Activated CD8-positive, alpha-beta memory T cell treated with anti-CD3 and anti-CD28 coated beads, Interleukin-2, amount 50 U/mL, for 1 hour (primary cell): ENCODE data around the gene SLC39A11.
"Not testable (repeated sequence)": the region's sequence is repeated elsewhere in the genome, so short reads cannot be mapped to it uniquely, and the experiment has no call there.

ENCODE experiments used
- DNase-seq: peaks from one replicate; pipeline ENCODE4 v3.0.0-alpha.2; 2020; ENCODE audit errors: extremely low read depth

The SLC39A11 gene

DNA sequence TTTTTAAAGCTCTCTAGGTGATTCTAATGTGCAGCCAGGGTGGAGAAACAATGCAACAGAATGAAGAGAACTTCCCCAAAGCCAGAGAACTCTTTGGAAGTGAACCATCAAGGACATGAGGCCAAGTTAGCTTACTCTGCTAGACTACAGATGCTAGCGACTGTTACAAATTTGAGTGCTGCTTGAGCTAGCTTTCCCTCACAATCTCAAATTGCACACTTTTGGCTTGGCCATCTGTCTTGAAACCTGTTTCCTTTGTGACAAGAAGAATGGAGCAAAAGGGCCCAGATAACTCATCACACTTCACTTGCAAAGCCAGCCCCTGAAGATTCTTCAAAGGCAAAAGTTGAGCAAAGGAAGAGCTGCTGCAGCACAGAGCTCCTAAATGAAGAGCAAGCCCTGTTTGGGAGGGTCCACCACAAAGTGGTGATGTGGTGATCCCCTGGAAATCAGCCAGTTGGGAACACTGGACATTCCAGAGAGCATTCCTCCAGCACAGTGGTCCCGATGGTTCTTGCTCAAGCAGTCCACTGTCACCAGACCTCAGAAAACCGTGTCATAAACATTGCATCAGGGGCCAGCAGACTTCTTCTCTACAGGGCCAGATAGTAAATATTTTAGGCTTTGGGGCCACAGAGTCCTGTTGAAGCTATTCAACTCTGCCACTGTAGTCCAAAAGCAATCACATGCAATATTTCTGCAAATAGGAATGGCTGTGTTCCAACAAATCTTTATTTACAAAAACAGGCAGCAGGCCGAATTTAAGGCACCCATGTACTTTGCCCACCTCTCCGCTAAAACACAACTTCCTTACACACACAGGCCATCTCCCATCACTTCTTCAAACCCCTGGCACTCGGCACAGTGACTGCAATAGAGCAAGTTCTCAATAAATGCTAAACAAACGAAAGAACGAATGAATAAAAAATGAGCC is 21.2 kb downstream of the SLC39A11 start:
- DNase-seq = no peak

DNA sequence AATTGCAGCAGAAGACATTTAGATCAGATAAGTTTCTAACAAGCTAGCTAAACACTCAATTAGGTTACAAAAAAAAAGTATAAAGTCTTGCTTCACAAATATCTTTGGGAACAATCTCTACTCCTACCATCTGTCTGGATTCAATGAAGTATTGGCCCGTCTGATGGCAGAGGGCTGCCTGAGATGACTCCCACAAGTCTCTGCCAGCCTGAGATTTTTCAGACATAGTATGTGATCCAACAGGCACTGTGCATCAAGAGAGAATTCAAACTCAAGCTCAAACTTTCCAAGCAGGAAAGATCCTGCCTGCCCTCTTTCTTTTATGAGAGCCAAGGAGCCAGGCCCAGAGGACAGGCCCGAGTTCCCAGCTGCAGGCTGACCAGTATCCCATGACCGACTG is 22.6 kb downstream of the SLC39A11 start:
- no peak for DNase-seq

- no peak for DNase-seq
Observed at GRCh38 chr17:73069164-73069770, 23.2 kb downstream of the SLC39A11 start.

- no peak for DNase-seq
Observed at GRCh38 chr17:73068322-73069153, 23.9 kb downstream of the SLC39A11 start.

DNA sequence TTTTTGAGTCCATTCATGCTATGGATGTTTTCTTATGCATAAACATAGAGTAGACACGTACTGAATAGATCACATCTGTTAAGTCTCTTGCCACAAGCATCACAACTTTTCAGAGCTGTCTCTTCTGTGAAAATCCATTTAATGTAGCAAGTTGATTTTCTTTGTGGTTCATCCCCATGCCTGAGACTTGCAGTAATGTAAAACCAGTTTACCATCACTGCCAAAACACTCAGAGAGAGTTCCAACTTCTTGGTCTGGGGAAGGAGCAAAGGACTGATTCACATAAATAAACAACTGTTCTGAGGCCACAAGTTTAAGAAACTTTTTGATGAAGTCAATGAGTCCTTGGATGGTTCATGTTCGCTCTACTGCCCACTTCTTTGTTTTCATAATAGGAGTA is 24.8 kb downstream of the SLC39A11 start:
- DNase-seq = not testable (repeated sequence)

GRCh38 chr17:73067075-73067474 is 25.4 kb downstream of the SLC39A11 start:
- no peak for DNase-seq

GRCh38 chr17:73066148-73066884 is 26.2 kb downstream of the SLC39A11 start:
- DNase-seq = no peak

DNA sequence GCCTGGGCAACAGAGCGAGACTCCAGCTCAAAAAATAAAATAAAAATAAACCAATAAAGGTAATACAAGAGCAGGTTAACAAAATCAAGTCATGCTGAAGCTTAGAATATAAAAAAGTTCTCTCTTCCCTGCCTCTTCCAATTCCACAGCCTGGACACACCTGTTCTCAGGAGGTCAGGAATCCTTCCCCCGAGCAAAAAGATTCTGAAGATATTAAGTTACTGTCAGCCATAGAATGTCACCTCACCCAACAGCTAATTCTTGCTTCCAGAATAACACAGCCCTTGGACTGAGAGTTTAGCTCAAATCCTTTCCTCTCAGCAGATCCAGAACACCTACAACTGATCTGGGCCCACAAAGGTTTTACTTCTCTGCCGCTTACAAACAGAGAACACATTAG is 27.1 kb downstream of the SLC39A11 start:
- DNase-seq = no peak

- DNase-seq = no peak
Observed at GRCh38 chr17:73064084-73064938, 28.2 kb downstream of the SLC39A11 start.

- DNase-seq = no peak
Observed at GRCh38 chr17:73062726-73063125, 29.8 kb downstream of the SLC39A11 start.

GRCh38 chr17:73061161-73061560 is 31.3 kb downstream of the SLC39A11 start:
- no peak for DNase-seq

GRCh38 chr17:73060721-73061120 is 31.8 kb downstream of the SLC39A11 start:
- DNase-seq = no peak

- DNase-seq = not testable (repeated sequence)
Observed at GRCh38 chr17:73059713-73060112, 32.8 kb downstream of the SLC39A11 start.

GRCh38 chr17:73058022-73058421 is 34.5 kb downstream of the SLC39A11 start:
- DNase-seq = no peak

- no peak for DNase-seq
Observed at GRCh38 chr17:73057196-73057595, 35.3 kb downstream of the SLC39A11 start.

- no peak for DNase-seq
Observed at GRCh38 chr17:73052923-73053322, 39.6 kb downstream of the SLC39A11 start.

GRCh38 chr17:73050797-73051196 is 41.7 kb downstream of the SLC39A11 start:
- DNase-seq = no peak

DNA sequence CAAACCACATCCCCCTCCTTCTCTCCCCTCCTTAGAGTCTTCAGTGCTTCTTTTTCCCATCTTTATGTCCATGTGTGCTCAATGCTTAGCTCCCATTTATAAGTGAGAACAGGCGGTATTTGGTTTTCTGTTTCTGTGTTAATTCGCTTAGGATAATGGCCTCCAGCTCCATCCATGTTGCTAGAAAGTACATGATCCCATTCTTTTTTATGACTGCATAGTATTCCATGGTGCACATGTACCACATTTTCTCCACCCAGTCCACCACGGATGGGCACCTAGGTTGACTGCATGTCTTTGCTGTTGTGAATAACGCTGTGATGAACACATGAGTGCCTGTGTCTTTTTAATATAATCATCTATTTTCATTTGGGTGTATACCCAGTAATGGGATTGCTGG is 44.3 kb downstream of the SLC39A11 start:
- no peak for DNase-seq

GRCh38 chr17:73045724-73046123 is 46.8 kb downstream of the SLC39A11 start:
- no peak for DNase-seq

- DNase-seq = no peak
Observed at GRCh38 chr17:73043686-73044581, 48.6 kb downstream of the SLC39A11 start.
